Muscle layer of duodenum (tissue), 2 donors: ENCODE results near the gene MAP3K20.
A peak's percentile ranks its signal among the peaks of the same experiment; 100 is the strongest.

Experiments
- H3K27ac ChIP-seq: one replicate; pipeline ENCODE4 v1.7.0; 2013; ENCODE audit warnings: mild to moderate bottlenecking, low read length
- H3K27me3 ChIP-seq: one replicate; pipeline ENCODE4 v1.7.0; 2013; ENCODE audit warnings: low read depth, mild to moderate bottlenecking, control low read depth, low read length
- H3K36me3 ChIP-seq, 2 donors: one replicate each; pipeline ENCODE4 v1.7.0; 2013; ENCODE audit warnings: low read length in 2 of 2, control low read depth in 1 of 2, mild to moderate bottlenecking in 1 of 2; ENCODE audit not compliant: insufficient read depth in 2 of 2, control insufficient read depth in 1 of 2
- H3K4me1 ChIP-seq, 2 donors: one replicate each; pipeline ENCODE4 v1.7.0; 2013; ENCODE audit warnings: low read length in 2 of 2, mild to moderate bottlenecking in 2 of 2, control low read depth in 1 of 2, moderate library complexity in 1 of 2; ENCODE audit not compliant: insufficient read depth in 2 of 2, control insufficient read depth in 1 of 2
- H3K4me3 ChIP-seq, 2 donors: one replicate each; pipeline ENCODE4 v1.7.0; 2013; ENCODE audit warnings: low read length in 2 of 2, low read depth in 1 of 2, mild to moderate bottlenecking in 1 of 2
- H3K9me3 ChIP-seq, 2 donors: one replicate each; pipeline ENCODE4 v1.7.0; 2013; ENCODE audit warnings: low read length in 2 of 2, control low read depth in 1 of 2, mild to moderate bottlenecking in 1 of 2; ENCODE audit not compliant: control insufficient read depth in 1 of 2
- donor health status: healthy.

MAP3K20 gene

GRCh38 chr2:173210270-173211196, 134.9 kb downstream of the MAP3K20 start:
- Histone ChIP-seq H3K27me3 (no peaks in the 10 kb centered on the region), H3K9me3 (no peaks in the 10 kb centered on the region), H3K4me3 (no peak overlapping the region), H3K4me1 (peaks cover 0 to 33% of the 10 kb centered on the region in 2 donors), H3K27ac (peak overlapping the region; percentile 48), H3K36me3 (peaks cover 0 to 4% of the 10 kb centered on the region in 2 donors)

GRCh38 chr2:173213181-173213580, 137.5 kb downstream of the MAP3K20 start:
- H3K4me3 ChIP-seq: no peak overlapping the region
- peaks cover 0 to 4% of the 10 kb centered on the region in 2 donors for H3K36me3 ChIP-seq
- no peaks in the 10 kb centered on the region for H3K9me3 ChIP-seq
- peaks cover 2 to 27% of the 10 kb centered on the region in 2 donors for H3K4me1 ChIP-seq
- H3K27me3 ChIP-seq: no peaks in the 10 kb centered on the region
- H3K27ac ChIP-seq: no peak overlapping the region

- H3K4me3 ChIP-seq: no peak overlapping the region
- H3K9me3 ChIP-seq: no peaks in the 10 kb centered on the region
- H3K4me1 ChIP-seq: peaks cover 8 to 35% of the 10 kb centered on the region in 2 donors
- H3K36me3 ChIP-seq: peaks cover 0 to 4% of the 10 kb centered on the region in 2 donors
- no peak overlapping the region for H3K27ac ChIP-seq
- H3K27me3 ChIP-seq: no peaks in the 10 kb centered on the region
Observed at GRCh38 chr2:173214213-173214612, 138.6 kb downstream of the MAP3K20 start.

GRCh38 chr2:173215316-173215715, 139.7 kb downstream of the MAP3K20 start:
- Histone ChIP-seq H3K27ac (no peak overlapping the region), H3K27me3 (no peaks in the 10 kb centered on the region), H3K4me1 (peaks cover 8 to 35% of the 10 kb centered on the region in 2 donors), H3K36me3 (peaks cover 0 to 2% of the 10 kb centered on the region in 2 donors), H3K9me3 (no peaks in the 10 kb centered on the region), H3K4me3 (no peak overlapping the region)

- Histone ChIP-seq H3K4me1 (peaks cover 8 to 32% of the 10 kb centered on the region in 2 donors), H3K27me3 (no peaks in the 10 kb centered on the region), H3K9me3 (no peaks in the 10 kb centered on the region), H3K36me3 (peaks cover 0 to 2% of the 10 kb centered on the region in 2 donors), H3K27ac (no peak overlapping the region), H3K4me3 (no peak overlapping the region)
Observed at GRCh38 chr2:173216051-173216450, 140.4 kb downstream of the MAP3K20 start.

- H3K9me3 ChIP-seq: no peaks in the 10 kb centered on the region
- no peak overlapping the region for H3K4me3 ChIP-seq
- peaks cover 8 to 27% of the 10 kb centered on the region in 2 donors for H3K4me1 ChIP-seq
- no peaks in the 10 kb centered on the region for H3K27me3 ChIP-seq
- H3K27ac ChIP-seq: no peak overlapping the region
- peaks cover 0 to 6% of the 10 kb centered on the region in 2 donors for H3K36me3 ChIP-seq
Observed at GRCh38 chr2:173216668-173217067, 141.0 kb downstream of the MAP3K20 start.

GRCh38 chr2:173217116-173217840, 141.6 kb downstream of the MAP3K20 start:
- no peaks in the 10 kb centered on the region for H3K27me3 ChIP-seq
- H3K36me3 ChIP-seq: peaks cover 0 to 6% of the 10 kb centered on the region in 2 donors
- no peak overlapping the region for H3K27ac ChIP-seq
- H3K4me1 ChIP-seq: peaks cover 8 to 27% of the 10 kb centered on the region in 2 donors
- no peaks in the 10 kb centered on the region for H3K9me3 ChIP-seq
- H3K4me3 ChIP-seq: no peak overlapping the region

GRCh38 chr2:173218326-173219056, 142.8 kb downstream of the MAP3K20 start:
- H3K27me3 ChIP-seq: no peaks in the 10 kb centered on the region
- no peak overlapping the region for H3K27ac ChIP-seq
- peaks cover 8 to 27% of the 10 kb centered on the region in 2 donors for H3K4me1 ChIP-seq
- H3K36me3 ChIP-seq: peaks cover 0 to 6% of the 10 kb centered on the region in 2 donors
- H3K9me3 ChIP-seq: no peaks in the 10 kb centered on the region
- H3K4me3 ChIP-seq: peak overlapping the region in 1 of 2 donors; percentile 31

- Histone ChIP-seq H3K9me3 (no peaks in the 10 kb centered on the region), H3K4me1 (peaks cover 8 to 14% of the 10 kb centered on the region in 2 donors), H3K27ac (no peak overlapping the region), H3K27me3 (no peaks in the 10 kb centered on the region), H3K36me3 (peaks cover 0 to 6% of the 10 kb centered on the region in 2 donors), H3K4me3 (no peak overlapping the region)
Observed at GRCh38 chr2:173221132-173221695, 145.6 kb downstream of the MAP3K20 start.

- Histone ChIP-seq H3K4me1 (peaks cover 8 to 14% of the 10 kb centered on the region in 2 donors), H3K9me3 (no peaks in the 10 kb centered on the region), H3K36me3 (peaks cover 0 to 6% of the 10 kb centered on the region in 2 donors), H3K27me3 (no peaks in the 10 kb centered on the region), H3K4me3 (no peak overlapping the region), H3K27ac (no peak overlapping the region)
Observed at GRCh38 chr2:173221937-173222594, 146.4 kb downstream of the MAP3K20 start.
